ENCODE results near the gene JPH2.

Gene JPH2

DNA sequence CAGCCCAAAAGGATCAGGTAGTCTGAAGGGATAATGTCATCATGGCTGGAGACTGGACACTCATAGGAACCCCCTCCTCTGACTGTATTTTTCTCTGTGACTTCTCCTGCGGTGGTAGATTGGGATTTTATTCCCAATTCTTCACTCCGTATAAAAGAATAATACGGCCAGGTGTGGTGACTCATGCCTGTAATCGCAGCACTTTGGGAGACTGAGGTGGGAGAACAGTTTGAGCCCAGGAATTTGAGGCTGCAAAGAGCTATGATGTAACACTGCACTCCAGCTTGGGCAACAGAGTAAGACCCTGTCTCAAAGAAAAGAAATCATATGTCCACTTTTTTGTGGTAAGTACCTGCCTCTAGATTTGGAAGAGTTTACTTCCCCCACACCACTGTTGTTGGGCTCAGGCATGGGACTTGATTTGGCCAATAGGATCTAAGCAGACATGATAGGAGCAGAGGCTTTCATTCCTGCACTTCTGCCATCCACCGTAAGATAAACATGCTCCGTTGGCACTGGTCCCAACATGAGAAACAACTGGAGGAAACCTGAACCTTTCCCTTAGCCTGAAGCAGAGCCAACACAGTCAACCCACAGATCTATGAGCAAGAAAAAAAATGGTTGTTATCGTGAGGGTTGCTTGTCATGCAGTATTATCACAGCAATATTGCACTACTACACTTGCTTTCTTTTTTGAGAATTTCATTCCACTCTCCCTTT, 82.0 kb downstream of the JPH2 start:
- no peak for DNase-seq (ENCODE audit: low read depth in 1 of 2, low spot score in 1 of 2)

GRCh38 chr20:44102582-44102981, 84.4 kb downstream of the JPH2 start:
- no peak for DNase-seq (ENCODE audit: low read depth in 1 of 2, low spot score in 1 of 2)

GRCh38 chr20:44099832-44100231, 87.2 kb downstream of the JPH2 start:
- no peak for DNase-seq (ENCODE audit: low read depth in 1 of 2, low spot score in 1 of 2)

DNA sequence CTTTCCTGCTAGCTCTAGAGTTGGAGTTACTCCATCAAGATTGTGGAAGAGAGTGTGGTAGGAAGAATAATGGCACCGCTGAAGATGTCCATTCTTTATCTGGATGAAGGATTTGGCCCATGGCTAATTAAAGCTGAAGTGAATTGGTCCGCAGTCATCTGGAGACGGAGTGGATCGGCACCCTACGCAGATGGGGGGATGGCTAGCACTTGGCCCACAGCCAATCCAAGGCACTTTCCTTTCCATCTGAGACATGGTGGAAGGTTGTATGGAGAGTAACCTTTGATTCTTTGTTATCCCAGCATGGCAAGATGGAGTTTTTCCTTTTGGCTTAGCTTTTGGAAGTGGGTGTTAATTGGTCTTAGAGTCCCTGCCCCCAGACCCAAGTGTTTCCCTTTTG, 88.3 kb downstream of the JPH2 start:
- DNase-seq (ENCODE audit: low read depth in 1 of 2, low spot score in 1 of 2): no peak

- no peak for DNase-seq (ENCODE audit: low read depth in 1 of 2, low spot score in 1 of 2)
Observed at GRCh38 chr20:44098256-44098630, 88.7 kb downstream of the JPH2 start.

DNA sequence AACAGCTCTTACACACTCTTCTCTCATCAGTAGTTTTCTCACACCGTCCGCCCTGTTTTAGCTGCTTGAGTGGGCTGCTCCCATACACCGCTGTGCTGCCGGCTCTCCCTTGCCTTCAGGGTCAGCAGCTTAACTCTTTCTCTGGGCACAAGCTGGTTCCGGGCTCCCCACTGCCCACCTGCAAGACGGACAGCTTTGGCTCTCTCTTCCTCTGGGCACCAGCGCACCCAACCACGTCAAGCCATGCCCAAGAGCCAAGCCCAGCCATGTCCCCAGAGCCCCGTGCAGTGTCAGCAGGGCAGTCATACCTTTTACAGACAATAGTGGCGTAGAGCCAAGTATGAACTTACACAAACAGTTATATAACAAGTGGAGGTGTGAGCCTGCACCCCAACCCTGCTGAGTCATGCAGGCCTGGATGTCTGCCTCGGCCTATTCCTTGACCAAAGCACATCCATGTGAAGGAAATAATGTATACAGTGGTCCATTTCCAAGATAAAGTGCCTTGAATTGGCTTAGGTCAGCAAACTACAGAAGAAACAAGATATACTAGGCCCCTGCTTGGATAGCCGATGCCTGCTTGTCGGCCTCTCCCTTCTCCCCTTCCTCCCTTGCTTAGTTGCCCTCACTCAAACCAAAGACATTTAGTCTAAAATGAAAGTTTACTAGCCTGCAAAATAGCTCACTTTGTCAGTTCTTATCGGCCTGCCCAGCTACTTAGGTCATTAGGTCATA, 89.3 kb downstream of the JPH2 start:
- no peak for DNase-seq (ENCODE audit: low read depth in 1 of 2, low spot score in 1 of 2)

GRCh38 chr20:44095831-44096230, 91.2 kb downstream of the JPH2 start:
- DNase-seq (ENCODE audit: low read depth in 1 of 2, low spot score in 1 of 2): no peak

- no peak for DNase-seq (ENCODE audit: low read depth in 1 of 2, low spot score in 1 of 2)
Observed at GRCh38 chr20:44093249-44093582, 93.8 kb downstream of the JPH2 start.

DNA sequence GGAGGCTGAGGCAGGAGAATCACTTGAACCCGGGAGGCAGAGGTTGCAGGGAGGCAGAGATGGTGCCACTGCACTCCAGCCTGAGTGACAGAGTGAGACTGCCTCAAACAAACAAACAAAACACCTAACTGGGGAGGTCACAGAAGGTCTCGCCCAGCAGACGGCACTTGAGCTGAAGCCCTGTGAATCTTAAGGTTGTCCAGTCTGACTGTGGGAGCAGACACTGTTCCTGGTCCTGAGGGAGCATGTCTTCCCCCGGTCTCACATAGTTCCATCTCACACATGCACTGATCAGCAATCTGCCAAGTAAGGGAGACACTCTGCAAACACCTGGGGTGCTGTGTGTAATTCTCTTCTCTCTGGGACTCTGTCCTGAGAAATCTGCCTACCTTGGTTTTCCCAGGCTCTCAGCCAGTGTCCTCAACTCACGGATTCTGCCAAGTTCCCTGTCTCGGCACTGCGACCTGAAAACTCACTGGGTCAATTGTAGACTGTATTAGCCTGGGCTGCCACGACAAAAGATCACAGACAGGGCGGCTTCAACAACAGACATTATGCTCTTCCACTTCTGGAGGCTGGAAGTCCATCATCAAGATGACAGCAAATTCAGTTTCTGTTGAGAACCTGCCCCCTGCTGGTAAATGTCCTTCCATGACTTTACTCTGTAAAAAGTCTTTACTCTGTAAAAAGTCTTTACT, 94.3 kb downstream of the JPH2 start:
- no peak for DNase-seq (ENCODE audit: low read depth in 1 of 2, low spot score in 1 of 2)

DNA sequence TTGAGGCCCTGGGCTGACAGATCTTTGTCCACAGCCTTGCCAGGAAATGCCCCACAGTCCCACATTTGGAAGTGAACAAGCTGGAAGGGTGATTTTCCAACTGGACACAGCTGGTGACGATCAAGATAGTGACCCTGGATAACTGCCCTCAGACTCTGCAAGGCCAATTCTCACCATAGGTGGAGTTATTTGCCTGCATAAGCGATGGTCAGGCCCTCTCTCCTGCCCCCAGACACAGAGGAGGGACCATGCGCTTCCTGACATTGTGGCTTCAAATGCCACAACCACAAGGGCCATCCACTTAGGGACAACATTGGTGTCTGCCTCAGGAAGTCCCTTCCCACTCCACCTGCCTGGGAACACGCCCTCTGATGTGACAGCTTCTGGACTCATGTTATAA, 96.0 kb downstream of the JPH2 start:
- no peak for DNase-seq (ENCODE audit: low read depth in 1 of 2, low spot score in 1 of 2)

GRCh38 chr20:44089987-44090674, 96.9 kb downstream of the JPH2 start:
- DNase-seq (ENCODE audit: low read depth in 1 of 2, low spot score in 1 of 2): no peak

GRCh38 chr20:44087857-44088120, 99.2 kb downstream of the JPH2 start:
- no peak for DNase-seq (ENCODE audit: low read depth in 1 of 2, low spot score in 1 of 2)

DNA sequence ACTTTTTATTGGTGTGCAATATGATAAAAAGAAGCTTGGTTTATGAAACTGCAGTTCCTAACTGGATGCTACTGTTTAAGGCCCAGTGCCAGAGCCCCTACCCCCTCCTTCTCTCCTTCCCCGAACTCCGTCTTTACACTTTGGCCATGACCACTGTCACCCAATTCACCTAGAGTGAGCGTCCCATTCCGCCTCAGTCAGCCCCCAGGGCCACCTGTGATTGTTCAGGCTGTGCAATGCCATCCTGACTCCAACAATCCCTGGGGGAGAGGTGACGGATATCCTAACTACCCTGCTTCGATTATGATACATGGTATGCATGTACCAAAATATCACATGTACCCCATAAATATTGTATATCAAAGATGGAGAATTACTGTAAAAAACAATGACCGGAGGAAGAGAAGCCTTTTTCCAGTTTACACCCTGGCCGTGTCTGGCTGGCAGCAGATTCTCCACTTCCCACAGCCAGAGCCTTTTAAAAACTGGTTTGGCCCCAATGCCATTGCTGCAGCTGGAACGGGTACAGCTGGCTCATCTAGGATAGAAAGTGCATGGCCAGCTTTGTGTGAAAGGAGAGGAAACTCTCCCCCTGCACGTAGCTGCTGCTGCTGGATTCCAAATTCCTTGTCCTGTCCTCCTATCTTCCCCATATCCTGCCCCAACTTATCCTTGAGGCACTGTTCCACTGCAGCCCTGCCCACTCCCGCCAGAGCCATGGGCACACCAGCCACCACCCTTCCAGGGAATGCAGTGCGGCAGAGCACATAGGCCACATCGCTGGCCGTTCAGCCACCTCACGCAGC, 99.7 kb downstream of the JPH2 start:
- DNase-seq (ENCODE audit: low read depth in 1 of 2, low spot score in 1 of 2): no peak

DNA sequence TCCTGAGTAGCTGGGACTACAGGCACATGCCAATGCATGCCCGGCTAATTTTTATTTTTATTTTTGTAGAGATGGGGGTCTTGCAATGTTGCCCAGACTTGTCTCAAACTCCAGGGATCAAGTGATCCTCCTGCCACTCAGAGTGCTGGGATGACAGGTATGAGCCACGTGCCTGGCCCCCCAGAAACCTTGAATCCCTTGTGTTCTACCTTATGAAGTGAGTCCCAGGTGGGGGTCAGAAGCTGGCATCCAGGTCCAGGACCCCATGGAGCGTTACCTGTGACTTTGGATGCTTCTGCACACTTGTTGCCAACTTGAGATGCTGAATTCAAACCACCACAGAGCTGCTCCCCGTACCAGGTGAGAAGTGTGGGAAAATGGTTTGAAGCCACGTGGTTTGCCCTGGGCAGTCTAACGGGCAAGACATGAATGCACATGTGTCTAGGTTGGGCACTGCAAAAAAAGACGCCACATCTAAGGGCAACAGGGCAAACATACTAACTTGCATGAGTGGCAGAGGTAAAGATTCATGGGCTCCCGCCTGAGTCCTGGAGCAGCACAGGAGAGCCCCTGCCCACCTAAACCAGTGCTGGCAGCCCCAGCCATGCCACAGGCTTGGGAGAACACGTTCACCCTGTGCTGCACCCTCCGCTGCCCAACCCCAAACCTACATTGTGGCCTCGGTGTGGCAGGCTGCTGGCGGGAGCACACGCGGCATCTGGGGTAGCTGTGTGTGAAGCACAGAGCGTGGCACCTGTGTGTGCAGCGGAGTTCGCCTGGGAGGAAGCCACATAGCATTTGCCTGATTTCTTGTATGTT, 101.2 kb downstream of the JPH2 start:
- no peak for DNase-seq (ENCODE audit: low read depth in 1 of 2, low spot score in 1 of 2)

GRCh38 chr20:44084891-44085290, 102.1 kb downstream of the JPH2 start:
- no peak for DNase-seq (ENCODE audit: low read depth in 1 of 2, low spot score in 1 of 2)

DNA sequence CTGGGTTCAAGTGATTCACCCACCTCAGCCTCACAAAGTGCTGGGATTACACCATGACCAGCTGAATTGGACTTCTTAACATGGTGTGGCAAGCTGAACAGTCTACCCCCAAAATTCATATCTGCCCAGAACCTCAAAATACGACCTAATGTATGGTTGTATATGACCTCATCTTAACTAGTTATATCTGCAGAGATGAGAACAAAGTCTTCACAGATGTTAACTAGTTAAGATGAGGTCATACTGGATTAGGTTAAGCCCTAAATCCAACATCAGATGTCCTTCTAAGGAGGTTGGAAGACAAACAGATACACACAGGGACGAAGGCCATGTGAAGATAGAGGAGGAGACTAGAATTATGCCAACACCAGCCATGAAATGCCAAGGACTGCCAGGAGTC, 102.5 kb downstream of the JPH2 start:
- DNase-seq (ENCODE audit: low read depth in 1 of 2, low spot score in 1 of 2): no peak

DNA sequence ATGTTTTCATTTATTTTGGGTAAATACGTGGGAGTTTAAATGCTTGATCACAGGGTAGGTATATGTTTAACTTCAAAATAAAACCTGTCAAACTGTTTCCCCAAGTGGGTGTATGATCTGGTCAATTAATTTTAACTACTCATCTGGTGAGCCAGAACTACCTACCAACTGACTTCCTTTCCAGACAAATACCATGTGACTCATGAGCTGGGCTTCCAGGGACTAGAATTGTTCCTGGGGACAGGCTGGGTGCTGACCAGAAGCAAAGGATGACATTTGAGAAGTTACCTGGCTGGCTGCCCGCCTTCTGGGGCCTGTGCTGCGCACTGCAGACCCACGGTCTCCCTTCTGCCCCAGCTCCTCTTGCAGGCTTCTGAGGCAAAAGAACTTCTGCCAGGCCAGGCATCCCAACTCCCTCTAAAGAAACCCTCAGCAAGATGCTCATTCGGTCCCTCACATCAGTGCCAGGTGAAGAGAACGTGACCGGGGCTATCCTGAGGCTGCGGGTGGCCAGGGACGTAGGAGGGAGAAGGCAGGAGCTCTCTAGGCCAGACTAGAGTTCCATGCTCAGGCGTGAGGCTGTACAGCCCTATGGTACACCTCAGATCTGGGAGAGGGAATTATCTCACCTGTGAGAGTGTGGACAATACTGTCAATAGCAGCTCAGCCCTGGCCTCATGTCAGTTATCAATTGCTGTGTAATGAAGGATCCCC, 103.6 kb downstream of the JPH2 start:
- DNase-seq (ENCODE audit: low read depth in 1 of 2, low spot score in 1 of 2): no peak

DNA sequence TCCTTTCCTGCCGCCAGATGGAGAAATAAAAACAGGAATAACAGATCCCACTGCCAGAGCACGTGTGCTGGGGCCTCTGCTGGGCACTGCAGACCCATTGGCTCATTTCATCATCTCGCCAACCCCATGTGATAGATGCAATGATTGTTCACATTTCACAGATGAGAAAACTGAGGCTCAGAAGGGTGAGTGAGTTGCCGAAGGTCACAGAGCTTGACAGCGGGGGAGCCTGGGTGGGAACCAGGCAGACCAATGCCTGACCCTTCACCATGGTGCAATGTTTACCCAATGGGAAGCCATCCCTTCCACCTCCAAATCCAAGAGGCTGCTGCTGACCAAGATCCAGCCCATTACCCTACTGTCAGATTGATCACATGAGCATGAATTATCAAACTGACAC, 105.1 kb downstream of the JPH2 start:
- DNase-seq (ENCODE audit: low read depth in 1 of 2, low spot score in 1 of 2): no peak

- no peak for DNase-seq (ENCODE audit: low read depth in 1 of 2, low spot score in 1 of 2)
Observed at GRCh38 chr20:44081476-44081875, 105.5 kb downstream of the JPH2 start.

All from stimulated activated CD4-positive, alpha-beta T cell treated with anti-CD3 and anti-CD28 coated beads, Interleukin-15, amount 100 ng/mL, for 1 hour (primary cell).